Bronchial epithelial cell (primary cell): ENCODE results near the gene CEP95. TPM values are rescaled to one million over a fixed set of nuclear protein-coding genes. Genes with fewer than 3 reads are reported as not detected.

Experiments
- DNase-seq: peaks from one replicate; pipeline ENCODE4 v3.0.0-alpha.2; 2010; ENCODE audit warnings: low read depth
- FAIRE-seq: peaks from 2 replicates; lab custom pipeline; 2011; peaks lifted over from hg19 to GRCh38; lab: Jason Lieb, UNC
- H3K27me3 ChIP-seq: 2 replicates; pipeline ENCODE4 v1.5.1; 2011; ENCODE audit warnings: low read length; ENCODE audit not compliant: control insufficient read depth, insufficient read depth
- H3K36me3 ChIP-seq: 2 replicates; pipeline ENCODE4 v1.5.1; 2011; ENCODE audit warnings: low read length; ENCODE audit not compliant: control insufficient read depth, insufficient read depth
- H3K4me3 ChIP-seq: 2 replicates; pipeline ENCODE4 v1.5.1; 2011; ENCODE audit warnings: mild to moderate bottlenecking, low read depth, low read length, control low read depth
- CTCF ChIP-seq: IDR thresholded peaks from 2 replicates; pipeline ENCODE4 v1.5.1; 2011; ENCODE audit warnings: mild to moderate bottlenecking, moderate library complexity, low read length, control low read depth, inconsistent platforms; ENCODE audit not compliant: insufficient read depth, severe bottlenecking
- total RNA-seq: library from RNA; depleted of rRNA; stranded (reverse); fragments of >200 nt; gene quantifications from 2 replicates; pipeline ENCODE4 v1.2.1, GENCODE V29; 2014

The CEP95 gene
- total RNA-seq, 1 donor from 2014 or later, result 21.1 TPM

GRCh38 chr17:64547319-64547718 is 40.5 kb downstream of the CEP95 start:
- FAIRE-seq, result no peak

GRCh38 chr17:64551461-64551860 is 44.7 kb downstream of the CEP95 start:
- DNase-seq (no peak), FAIRE-seq (no peak)
- Histone ChIP-seq H3K27me3 (no peaks in the 10 kb centered on the region), H3K36me3 (peaks cover 12% of the 10 kb centered on the region), H3K4me3 (no peak overlapping the region)
- no peak for TF ChIP-seq CTCF

More at GRCh38 chr17:64547319-64547718, 40.5 kb downstream of the CEP95 start:
- no peak overlapping the region for H3K4me3 ChIP-seq
- no peaks in the 10 kb centered on the region for H3K27me3 ChIP-seq
- peaks cover 9% of the 10 kb centered on the region for H3K36me3 ChIP-seq
- TF ChIP-seq CTCF, result no peak
- DNase-seq, result no peak

GRCh38 chr17:64554028-64554637 is 47.4 kb downstream of the CEP95 start:
- no peak for DNase-seq
- no peak for FAIRE-seq
- H3K4me3 ChIP-seq, result no peak overlapping the region
- H3K27me3 ChIP-seq, result no peaks in the 10 kb centered on the region
- no peak for TF ChIP-seq CTCF
- H3K36me3 ChIP-seq, result peaks cover 6% of the 10 kb centered on the region

- Histone ChIP-seq H3K36me3 (peaks cover 6% of the 10 kb centered on the region), H3K27me3 (no peaks in the 10 kb centered on the region), H3K4me3 (no peak overlapping the region)
- TF ChIP-seq CTCF, result no peak
- no peak for FAIRE-seq
- no peak for DNase-seq
Measured at GRCh38 chr17:64555281-64555680, 48.5 kb downstream of the CEP95 start.

- no peak for TF ChIP-seq CTCF
- Histone ChIP-seq H3K27me3 (no peaks in the 10 kb centered on the region), H3K4me3 (no peak overlapping the region), H3K36me3 (peaks cover 4% of the 10 kb centered on the region)
- FAIRE-seq (no peak), DNase-seq (no peak)
Measured at GRCh38 chr17:64564098-64564497, 57.3 kb downstream of the CEP95 start.

GRCh38 chr17:64565563-64565962 is 58.8 kb downstream of the CEP95 start:
- DNase-seq, result no peak
- no peak for FAIRE-seq
- peaks cover 4% of the 10 kb centered on the region for H3K36me3 ChIP-seq
- H3K27me3 ChIP-seq, result no peaks in the 10 kb centered on the region
- no peak overlapping the region for H3K4me3 ChIP-seq
- no peak for TF ChIP-seq CTCF
